Fibroblast of skin of right quadriceps (primary cell): ENCODE data around the gene ERCC6L.
"Not testable (repeated sequence)": the region's sequence is repeated elsewhere in the genome, so short reads cannot be mapped to it uniquely, and the experiment has no call there.

Experiments
- DNase-seq: peaks from one replicate; pipeline ENCODE4 v3.0.0-alpha.2; 2013

Gene ERCC6L

DNA sequence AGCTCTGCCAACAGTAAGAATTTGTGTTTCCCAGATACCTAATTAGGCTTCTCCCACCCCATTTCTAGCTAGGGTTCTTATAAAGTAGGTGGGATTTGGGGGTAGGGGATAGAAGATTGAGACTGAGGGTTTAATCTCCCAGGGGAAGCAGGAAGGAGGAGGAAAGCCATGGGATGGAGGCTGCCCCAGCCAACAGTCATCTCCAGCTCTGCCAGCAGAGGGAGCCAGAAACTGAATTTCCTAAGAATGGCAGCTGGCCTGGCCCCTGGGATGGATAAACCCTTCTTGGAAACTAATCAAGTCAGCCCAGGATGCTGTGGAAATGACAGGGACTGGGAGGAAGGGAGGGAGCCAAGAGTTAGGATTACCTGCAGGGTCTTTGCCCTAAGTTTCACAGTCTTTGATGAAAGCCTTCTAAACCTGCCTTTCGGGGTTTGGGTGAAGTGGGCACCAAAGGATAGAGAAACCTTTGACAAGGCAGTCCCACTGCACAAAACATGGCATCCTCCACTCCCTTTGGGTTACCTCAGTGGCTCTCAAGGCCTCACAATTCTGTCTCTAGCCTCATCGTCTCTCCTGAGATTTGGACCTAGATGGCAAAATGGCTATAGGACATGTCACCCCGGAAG lies 6.7 kb upstream of the ERCC6L start:
- DNase-seq = peak; percentile 42

DNA sequence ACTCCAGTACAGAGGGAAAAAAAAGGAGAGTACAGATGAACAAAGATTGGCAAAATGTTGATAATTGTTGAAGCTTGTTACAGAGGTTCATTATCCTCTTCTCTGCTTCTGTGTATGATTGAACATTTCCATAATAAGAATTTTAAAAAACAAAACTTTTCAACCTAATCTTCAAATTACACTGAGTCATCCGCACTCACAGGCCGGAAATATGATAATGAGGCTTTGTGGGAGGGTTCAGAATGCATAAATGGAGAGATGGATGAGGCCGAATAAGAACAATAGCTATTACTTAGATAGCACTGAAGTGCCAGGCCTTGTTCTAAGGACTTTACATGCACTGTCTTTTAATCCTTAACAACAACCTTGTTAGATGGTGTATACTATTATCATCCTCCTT lies 4.6 kb upstream of the ERCC6L start:
- DNase-seq = peak; percentile 38

DNA sequence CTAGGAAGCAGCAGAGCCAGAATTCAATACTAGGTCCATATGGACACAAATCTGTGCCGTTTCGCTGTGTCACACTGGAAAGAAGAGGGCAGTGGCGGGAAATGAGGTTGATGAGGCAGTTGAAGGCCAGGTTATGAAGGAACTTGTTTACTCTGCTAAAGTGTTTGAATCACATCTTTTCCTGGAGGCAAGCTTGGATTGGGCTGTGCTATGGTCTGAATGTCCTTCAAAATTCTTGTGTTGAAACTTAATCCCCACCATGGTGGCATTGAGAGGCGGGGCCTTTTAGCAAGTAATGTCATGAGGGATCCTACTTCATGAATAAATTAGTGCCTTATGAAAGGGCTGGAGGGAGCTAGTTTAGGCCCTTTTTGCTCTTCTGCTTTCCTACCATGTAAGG lies 2.1 kb upstream of the ERCC6L start:
- no peak for DNase-seq

DNA sequence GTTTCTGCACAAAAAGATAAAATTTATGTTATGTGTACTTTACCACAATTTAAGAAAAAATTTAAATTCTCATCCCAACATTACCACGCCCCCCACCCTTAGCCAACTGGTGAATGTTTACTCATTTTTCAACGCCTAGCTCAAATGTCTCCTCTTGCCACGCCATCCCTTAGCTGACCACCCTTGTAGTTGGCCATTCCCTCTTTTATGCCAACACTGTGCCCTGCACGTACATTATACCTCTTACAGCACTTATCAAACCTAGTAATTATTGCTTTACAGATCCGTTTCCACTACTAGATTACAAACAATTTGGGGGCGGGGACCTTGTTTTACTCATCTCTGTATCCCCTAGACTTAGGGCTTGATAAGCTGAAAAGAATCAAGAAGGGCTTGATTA lies 644 bp downstream of the ERCC6L start:
- no peak for DNase-seq

DNA sequence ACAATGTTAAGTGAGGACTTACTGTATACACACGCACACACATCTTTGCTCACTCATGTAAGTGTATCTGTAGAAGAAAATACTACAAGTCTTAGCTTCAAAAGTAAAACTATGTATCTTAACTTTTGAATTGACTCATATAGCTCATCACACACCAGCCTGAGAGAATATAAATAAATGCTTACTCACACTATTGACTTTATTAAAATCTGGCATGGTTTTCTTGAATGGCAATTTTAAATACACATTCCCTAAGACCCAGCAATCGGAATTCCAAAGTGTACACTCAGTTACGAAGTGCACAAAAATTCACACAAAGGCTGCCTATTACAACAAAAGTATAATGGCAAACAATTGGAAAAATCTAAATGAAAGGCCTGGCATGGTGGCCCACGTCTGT lies 2.0 kb downstream of the ERCC6L start:
- DNase-seq = no peak

- no peak for DNase-seq
Measured at GRCh38 chrX:72230290-72230689, 8.5 kb downstream of the ERCC6L start.

DNA sequence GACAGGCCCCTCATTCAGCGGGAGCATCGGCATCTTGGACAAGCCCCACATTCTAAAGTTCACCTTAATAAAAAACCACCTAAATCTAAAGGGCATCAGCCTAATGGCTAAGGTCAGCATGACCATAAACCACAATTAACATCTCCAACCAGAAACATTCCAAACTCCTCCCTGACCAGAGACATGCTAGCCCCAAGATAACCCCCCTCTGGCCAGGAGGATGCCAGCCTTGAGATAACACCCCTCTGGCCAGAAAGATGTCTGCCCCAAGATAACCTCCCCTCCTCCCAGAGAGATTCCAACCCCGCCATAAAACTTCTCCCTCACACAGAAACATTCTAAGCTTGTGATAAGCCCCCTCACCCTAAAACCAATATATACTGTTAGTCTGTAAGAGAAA lies 18.5 kb downstream of the ERCC6L start:
- DNase-seq = not testable (repeated sequence)

DNA sequence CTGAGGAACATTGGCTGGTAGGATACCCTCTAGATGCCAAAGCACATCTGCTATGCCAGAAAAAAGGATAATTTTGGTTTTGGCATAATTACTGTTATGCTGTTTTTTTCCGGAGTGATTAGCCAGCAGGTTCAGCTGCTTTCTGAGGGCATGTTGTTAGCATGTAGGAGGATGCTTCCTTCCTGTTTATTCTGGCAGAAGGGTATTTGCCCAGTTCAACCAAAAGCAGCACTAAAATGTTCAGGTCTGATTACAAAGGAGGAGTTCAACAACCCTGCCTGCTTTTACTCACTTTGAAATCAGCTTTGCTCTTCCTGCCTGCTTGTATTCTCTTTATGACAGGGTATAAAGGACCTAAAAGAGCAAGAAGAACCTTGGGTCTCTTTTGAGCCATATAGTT lies 21.9 kb downstream of the ERCC6L start:
- DNase-seq = no peak

DNA sequence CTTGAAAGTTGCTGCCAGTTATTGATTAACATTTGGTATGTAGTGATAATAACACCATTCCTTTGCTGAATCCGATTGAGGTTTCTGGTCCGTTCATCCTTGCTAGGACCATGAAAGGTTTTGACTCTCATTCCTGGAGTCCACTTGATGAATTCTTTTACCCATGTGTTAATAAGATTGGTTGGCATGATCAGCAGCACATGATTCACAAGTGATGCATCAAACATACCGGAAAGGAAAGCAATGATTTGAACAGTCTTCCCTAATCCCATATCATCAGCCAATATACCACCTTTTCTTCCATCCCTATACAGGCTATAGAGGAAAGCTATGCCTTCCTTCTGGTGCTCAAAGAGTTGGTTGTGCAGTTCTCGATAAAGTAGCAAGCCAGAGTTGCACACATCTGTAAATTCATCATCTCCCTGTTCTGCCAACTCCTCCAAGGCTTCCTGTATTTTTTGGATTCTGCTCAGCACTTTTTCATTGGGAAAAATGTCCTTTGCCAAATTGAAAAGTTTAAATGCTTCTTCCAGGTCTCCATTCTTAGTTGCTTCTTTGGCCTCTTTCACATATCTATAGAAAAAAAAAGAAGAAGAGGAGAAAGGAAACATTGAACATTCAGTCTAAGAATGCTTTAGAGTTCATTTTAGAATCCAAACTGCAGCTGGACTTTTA lies 30.6 kb downstream of the ERCC6L start:
- peak; percentile 1 for DNase-seq

- DNase-seq = no peak
Measured at GRCh38 chrX:72207366-72207765, 31.5 kb downstream of the ERCC6L start.

DNA sequence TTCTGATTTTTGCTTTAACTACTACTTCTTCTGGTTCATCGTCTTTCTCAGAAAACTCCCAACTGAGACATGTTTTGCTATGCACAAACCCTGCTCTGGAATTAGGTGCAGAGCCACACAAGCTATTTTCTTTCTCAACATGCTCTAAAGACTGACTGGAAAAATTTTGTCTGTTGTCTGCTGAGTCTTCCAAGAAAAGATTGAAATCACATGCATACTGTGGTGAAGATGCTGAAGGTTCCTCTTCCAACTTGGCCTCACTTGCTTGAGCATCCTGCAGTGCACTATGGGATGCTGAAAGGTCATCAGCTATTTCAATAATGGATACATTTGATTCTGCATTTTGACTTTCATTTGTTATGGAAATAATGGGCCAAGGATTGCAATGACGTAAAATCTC lies 33.1 kb downstream of the ERCC6L start:
- DNase-seq = no peak

- DNase-seq = no peak
Measured at GRCh38 chrX:72203421-72203820, 35.4 kb downstream of the ERCC6L start.

DNA sequence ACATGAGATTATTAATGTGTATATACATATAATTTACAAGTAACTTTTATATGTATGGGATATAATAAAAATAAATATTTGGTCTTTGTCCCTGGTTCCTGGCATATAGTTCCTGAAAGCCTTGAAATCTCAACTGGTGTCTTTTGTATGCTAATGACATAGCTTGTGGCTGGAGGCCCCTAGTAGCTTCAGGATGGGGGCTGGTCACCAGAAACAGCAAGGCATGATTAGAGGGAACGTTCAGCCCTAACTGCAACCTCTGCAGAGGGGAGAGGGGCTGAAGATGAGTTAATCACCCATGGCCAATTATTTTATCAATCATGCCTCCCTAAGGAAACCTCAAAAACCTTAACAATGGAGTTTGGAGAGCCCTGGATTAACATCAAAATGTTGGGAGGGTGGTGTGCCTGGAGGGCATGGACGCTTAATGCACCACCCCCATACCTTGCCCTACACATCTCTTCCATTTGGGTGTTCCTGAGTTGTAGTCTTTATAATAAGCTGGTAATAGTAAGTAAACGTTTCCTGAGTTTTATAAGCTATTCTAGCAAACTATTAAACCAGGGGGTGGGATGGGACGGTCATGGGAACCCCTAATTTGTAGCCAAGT lies 35.9 kb downstream of the ERCC6L start:
- no peak for DNase-seq

- peak; percentile 83 for DNase-seq
Measured at GRCh38 chrX:72201836-72202536, 36.8 kb downstream of the ERCC6L start.

DNA sequence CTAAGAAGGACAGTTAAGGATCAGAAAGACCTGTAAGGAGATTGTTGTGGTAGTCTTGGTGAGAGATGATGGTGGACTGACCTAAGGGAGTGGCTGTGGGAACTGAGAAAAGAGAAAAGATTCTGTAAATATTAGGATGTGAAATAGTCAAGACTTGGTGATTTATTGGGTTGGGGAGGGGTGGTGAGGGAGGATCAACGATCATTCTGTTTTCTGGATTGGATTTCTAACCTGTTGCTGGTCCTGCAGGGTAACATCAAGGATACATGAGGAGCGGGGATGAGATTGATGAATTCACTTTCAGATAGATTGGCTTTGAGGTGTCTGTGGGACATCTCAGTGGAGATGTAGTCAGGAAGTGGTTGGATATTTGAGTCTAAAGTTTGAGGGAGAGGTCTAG lies 55.9 kb downstream of the ERCC6L start:
- no peak for DNase-seq

- peak; percentile 98 for DNase-seq
Measured at GRCh38 chrX:72181178-72182125, 57.4 kb downstream of the ERCC6L start, which contains the start of gene PIN4. Gene PIN4, plus strand, starts transcription at chrX:72181757. Its CDS starts 29 bp downstream, at chrX:72181786.

GRCh38 chrX:72180539-72180938 lies 58.3 kb downstream of the ERCC6L start:
- DNase-seq = no peak

DNA sequence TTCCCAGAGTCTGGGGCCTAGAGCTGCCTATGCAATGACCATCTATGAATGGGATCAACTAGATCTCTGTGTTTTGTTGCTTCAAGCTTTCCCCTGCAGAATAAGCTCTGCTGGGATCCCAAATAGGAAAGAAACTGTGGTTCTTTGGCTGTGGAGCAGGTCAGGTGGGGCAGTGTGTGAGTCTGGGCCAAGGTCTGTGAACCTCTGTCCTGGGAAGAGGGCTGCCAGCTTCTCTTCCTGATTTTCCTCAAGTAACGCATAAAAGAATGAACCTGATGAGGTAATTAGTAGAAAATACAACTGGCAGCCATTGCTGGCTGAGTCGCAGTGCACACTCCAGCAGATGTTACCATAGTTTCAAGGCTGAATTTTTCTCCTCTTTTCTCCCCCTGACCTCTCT lies 61.8 kb downstream of the ERCC6L start:
- DNase-seq = no peak

DNA sequence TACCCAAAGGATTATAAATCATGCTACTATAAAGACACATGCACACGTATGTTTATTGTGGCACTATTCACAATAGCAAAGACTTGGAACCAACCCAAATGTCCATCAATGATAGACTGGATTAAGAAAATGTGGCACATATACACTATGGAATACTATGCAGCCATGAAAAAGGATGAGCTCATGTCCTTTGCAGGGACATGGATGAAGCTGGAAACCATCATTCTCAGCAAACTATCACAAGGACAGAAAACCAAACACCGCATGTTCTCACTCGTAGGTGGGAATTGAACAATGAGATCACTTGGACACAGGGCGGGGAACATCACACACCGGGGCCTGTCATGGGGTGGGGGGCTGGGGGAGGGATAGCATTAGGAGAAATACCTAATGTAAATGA lies 62.5 kb downstream of the ERCC6L start:
- DNase-seq = not testable (repeated sequence)

DNA sequence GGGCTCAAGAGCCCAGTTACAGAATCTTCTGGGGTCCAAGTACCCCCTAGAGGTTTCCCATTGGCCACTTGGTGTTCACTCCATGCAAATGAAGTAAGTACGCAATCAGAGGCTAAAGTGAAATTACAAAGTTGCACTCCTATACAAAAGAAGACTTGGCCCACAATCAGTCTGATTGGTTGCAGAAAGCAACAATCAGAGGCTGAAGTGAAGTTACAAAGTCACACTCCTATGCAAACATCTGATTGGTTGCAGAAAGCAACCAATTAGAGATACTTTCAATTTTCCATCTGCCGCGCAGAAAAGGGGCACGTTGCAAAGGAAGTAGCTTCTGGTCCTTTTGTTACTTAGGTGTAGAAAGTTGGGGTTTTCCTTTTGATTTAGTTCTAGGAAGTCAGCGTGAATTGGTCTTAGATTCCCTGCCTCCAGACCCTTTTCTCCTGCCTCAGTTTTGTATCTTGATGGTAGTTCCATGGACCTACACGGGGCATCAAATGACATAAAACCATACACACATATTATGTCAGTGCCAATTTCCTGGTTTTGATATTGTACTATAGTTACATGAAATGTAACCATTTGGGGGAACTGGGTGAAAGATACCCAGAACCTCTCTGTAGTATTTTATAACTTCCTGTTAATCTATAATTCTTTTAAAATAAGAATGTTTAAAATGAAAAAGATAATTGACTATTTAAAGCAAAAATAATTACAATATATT lies 69.7 kb downstream of the ERCC6L start:
- DNase-seq = peak; percentile 7

- DNase-seq = no peak
Measured at GRCh38 chrX:72165551-72165950, 73.3 kb downstream of the ERCC6L start.

GRCh38 chrX:72159769-72160168 lies 79.1 kb downstream of the ERCC6L start:
- DNase-seq = no peak
